ENCODE results near the gene RPL32.

DNA sequence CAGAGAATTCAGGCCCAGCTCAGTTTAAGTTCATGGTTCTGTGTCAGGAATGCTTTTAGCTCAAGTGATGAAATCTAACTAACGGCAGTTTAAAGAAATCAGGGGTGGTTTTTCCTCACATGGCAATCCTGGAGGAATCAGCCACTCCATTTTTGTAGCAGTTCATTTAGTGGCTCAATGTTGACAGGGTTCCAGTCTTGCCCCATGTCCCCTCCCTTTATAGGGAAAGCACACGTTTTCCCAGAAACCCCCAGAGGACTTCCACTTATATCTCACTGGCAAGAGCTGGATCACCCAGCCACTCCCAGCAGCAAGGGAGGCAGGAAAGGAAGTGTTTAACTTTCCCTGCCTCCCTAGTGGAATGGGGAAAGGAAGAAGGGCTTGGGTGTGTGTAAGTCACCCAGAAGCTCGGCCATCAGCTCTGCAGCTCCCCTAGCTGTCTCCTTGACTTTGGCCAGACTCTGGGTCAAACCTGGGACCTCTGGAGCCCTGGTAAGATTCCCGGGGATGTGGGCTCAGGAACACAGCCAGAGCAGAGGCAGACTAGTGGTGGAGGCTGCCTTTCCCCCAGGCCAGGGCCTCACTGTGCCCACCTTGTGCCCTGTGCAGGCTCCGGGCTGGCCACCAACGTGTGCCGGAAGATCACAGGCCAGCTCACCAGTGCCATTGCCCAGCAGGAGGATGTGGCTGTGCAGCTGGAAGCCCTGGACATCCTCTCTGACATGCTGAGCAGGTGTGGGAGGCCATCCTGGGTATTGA lies 33.6 kb downstream of the RPL32 start:
- no peak for TF ChIP-seq POLR2A (IDR thresholded peaks at IDR 0.05)
- TF ChIP-seq, protein P1, sequence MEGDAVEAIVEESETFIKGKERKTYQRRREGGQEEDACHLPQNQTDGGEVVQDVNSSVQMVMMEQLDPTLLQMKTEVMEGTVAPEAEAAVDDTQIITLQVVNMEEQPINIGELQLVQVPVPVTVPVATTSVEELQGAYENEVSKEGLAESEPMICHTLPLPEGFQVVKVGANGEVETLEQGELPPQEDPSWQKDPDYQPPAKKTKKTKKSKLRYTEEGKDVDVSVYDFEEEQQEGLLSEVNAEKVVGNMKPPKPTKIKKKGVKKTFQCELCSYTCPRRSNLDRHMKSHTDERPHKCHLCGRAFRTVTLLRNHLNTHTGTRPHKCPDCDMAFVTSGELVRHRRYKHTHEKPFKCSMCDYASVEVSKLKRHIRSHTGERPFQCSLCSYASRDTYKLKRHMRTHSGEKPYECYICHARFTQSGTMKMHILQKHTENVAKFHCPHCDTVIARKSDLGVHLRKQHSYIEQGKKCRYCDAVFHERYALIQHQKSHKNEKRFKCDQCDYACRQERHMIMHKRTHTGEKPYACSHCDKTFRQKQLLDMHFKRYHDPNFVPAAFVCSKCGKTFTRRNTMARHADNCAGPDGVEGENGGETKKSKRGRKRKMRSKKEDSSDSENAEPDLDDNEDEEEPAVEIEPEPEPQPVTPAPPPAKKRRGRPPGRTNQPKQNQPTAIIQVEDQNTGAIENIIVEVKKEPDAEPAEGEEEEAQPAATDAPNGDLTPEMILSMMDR (IDR thresholded peaks at IDR 0.05): no peak

All from sigmoid colon (tissue), 3 donors.